Measurements from ENCODE around the gene HSPB6.

DNA sequence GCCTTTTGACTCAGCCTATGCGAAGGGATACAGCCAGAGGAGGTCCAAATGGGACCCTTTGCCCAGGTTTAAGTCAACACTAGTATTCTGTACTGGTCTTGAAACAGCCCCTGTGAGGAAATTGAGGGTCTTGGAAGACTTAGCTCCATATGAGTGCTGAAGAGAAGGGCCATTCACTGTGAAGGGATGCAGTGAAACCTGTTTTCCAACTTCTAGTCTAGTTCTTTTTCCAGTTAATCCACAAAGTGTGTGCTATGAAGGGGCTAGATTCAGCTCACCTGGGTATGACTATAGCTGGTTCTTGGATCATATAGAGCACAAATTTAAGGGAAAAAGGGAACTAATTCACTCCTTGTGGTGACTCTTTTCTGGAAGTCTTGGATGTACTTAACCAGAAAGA is 48.4 kb downstream of the HSPB6 start:
- TF ChIP-seq POLR2A (IDR thresholded peaks at IDR 0.05) (no peak), CTCF (IDR thresholded peaks at IDR 0.05) (no peak), EP300 (IDR thresholded peaks at IDR 0.05; ENCODE audit: low read depth) (no peak), POLR2AphosphoS5 (IDR thresholded peaks at IDR 0.05) (no peak)

All from transverse colon (tissue), 4 donors.